Astrocyte (in vitro differentiated cells and primary cell): ENCODE measurements around the gene BCAN.

Source experiments
- CTCF ChIP-seq: IDR thresholded peaks from 2 replicates; pipeline ENCODE4 v1.5.1; 2011; ENCODE audit warnings: low read depth, mild to moderate bottlenecking, inconsistent platforms, low read length, moderate library complexity; ENCODE audit not compliant: insufficient read depth
- EZH2 ChIP-seq: IDR thresholded peaks from 2 replicates; pipeline ENCODE4 v1.6.1; 2012; ENCODE audit warnings: mild to moderate bottlenecking, low read length, inconsistent platforms; ENCODE audit not compliant: insufficient read depth

- TF ChIP-seq CTCF (no peak), EZH2 (no peak)
Observed at GRCh38 chr1:156596426-156596825, 45.5 kb upstream of the BCAN start.
